ENCODE results near the gene TCN2.
"Not testable (repeated sequence)": the region's sequence is repeated elsewhere in the genome, so short reads cannot be mapped to it uniquely, and the experiment has no call there.

DNA sequence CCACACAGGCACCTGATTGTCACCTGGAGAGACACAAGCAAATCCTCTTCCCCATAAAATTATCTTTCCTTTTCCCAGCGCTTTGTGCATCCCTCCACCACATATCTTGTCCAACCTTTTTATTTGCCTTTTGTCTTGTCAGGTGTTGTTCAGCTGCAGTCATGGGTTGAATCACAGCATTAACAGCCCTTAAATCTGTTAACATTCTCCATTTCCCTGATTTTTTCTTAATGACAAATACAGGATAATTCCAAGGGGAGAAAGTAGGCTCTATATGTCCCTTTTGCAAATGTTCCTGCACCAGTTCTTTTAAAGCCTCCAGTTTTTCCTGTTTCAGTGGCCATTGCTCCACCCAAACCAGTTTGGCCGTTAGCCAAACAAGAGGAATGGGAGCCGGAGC lies 69.6 kb downstream of the TCN2 start:
- TF ChIP-seq POLR2A (IDR thresholded peaks at IDR 0.05; ENCODE audit: low read depth, low read length); TAF1 (IDR thresholded peaks at IDR 0.05; ENCODE audit: borderline replicate concordance, low read depth, low read length); POLR2AphosphoS5 (IDR thresholded peaks at IDR 0.05; ENCODE audit: low read depth, low read length): not testable (repeated sequence)

All from GM12892 (cell line).